ENCODE measurements around the gene ZYX.

Gene ZYX

DNA sequence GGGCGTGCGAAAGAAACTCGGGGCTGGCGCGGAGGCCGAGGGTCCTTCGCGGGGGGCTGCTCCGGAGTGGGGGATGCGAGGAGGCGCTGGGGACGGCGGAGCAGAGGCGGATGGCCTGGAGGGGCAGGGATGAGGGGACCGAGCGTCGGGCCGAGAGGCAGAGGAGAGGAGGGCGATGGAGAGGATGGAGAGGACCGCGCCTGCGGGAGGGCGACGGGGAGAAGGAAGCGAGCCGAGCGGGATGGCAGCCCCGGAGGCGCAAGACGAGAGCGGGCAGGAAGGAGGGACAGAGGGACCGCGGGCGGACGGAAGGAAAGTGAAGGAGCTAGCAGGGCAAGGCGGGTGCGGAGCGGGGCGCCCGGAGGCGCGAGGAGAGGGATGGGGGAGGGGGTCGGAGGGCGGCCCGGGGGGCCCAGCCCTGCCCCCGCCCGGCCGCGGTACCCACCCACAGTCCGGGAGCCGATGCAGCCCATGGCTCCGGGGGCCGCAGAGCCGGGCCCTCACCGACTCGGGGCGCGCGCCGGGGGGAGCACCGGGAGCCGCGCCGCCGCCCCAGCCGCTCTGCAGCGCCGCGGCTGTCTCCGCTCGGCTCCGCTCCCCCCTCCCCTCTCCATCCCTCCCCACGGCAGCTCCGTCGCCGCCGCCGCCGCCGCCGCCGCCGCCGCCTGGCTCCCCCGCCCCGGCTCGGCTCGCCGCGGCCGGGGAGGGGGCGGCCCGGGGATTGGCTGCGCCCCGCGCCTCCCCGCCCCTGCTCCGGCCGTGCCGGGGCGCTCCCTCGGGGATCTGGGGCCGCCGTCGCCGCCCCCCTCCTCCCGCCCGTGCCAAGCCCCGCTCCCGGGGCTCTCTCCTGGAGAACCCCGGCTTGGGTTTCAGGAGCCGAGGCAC, 18.8 kb upstream of the ZYX start, which contains the start of gene FAM131B:
Gene FAM131B, minus strand, starts transcription at position 583 of the 885 bp plus-strand sequence. Its CDS starts 110 bp downstream, at position 473.
- H3K27ac ChIP-seq (ENCODE audit: low read depth, low read length): no peak within 1 kb of the TSS
- peak within 1 kb of the TSS; percentile 85 for H3K4me3 ChIP-seq (ENCODE audit: low read depth, low read length)
- peak within 1 kb of the TSS; percentile 91 for H2AFZ ChIP-seq (ENCODE audit: low read length, unreplicated experiment)
- no peaks in the 10 kb centered on the region for H3K36me3 ChIP-seq (ENCODE audit: insufficient read depth, low read length)
- H3K4me1 ChIP-seq (ENCODE audit: control insufficient read depth, insufficient read depth, low read length, unreplicated experiment): no peaks in the 10 kb centered on the region
- no peaks in the 10 kb centered on the region for H3K79me2 ChIP-seq (ENCODE audit: control insufficient read depth, insufficient read depth, low read length, unreplicated experiment)
- peaks cover 65% of the 10 kb centered on the region for H3K27me3 ChIP-seq (ENCODE audit: insufficient read depth, low read length)

DNA sequence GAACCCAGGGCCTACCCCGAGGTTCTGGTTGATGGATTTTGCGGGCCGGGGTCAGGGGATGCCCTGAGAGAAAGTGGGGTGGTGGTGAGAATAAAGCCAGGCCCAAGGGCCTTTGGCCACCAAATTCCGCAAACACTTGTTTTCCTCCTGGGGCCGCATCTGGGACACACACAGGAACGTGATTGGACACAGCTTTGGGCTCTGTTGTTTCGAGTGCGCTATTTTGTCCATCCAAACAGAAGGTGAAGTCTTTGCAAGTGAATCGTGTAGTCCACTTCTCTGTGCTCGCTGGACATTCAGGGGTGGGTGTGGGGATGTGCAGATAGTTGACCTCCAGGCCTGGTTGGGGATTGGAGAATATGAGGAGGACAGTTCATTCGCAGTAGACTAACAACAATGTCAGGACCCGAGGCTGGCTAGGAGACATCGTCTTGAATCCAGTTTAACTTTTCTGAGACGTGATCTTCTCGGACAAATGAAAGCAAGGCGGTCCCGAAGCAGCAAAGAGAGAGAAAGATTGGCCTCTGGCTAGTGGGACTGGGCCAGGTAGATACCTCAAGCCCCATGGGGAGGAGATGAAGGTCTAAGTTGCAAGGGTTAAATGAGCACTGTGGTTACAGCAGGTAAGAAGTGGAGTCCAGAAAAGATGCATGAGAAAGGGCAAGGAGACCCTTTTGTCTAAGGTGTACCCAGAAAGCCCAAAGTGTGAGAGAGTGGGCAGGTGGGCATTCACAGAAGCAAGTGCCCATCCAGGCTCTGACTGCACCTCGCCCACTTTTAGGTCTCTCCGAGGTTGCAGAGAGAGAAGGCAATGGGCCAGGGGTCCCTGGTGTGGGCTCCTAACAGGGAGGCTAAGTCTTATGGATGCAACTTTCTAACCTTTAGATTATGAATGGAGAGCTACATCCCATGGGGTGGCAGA, 17.9 kb upstream of the ZYX start:
- Histone ChIP-seq H3K4me1 (ENCODE audit: control insufficient read depth, insufficient read depth, low read length, unreplicated experiment) (no peaks in the 10 kb centered on the region), H3K27me3 (ENCODE audit: insufficient read depth, low read length) (peaks cover 65% of the 10 kb centered on the region), H3K36me3 (ENCODE audit: insufficient read depth, low read length) (no peaks in the 10 kb centered on the region), H3K79me2 (ENCODE audit: control insufficient read depth, insufficient read depth, low read length, unreplicated experiment) (no peaks in the 10 kb centered on the region), H3K27ac (ENCODE audit: low read depth, low read length) (no peak overlapping the region), H2AFZ (ENCODE audit: low read length, unreplicated experiment) (no peak overlapping the region), H3K4me3 (ENCODE audit: low read depth, low read length) (peak overlapping the region; percentile 54)

DNA sequence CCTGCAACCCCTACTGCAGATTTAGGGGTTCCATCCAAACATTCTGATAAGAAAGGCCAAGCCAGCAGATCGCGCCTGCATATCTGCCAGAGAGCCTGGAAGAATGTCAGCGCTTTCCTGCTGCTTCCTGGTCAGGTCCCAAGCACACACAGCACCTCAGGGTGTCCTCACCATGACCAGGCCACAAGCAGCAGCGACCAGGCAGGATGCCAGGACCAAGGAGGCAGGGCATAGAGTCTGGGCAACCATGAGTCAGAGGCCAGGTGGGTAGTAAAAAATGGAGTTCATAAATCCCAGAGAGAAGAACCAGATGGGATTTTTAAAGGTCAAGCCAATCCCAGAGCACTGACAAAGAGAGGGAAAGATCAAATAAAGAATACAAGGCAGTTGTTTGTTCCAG, 13.2 kb upstream of the ZYX start:
- peaks cover 9% of the 10 kb centered on the region for H3K4me1 ChIP-seq (ENCODE audit: control insufficient read depth, insufficient read depth, low read length, unreplicated experiment)
- peaks cover 29% of the 10 kb centered on the region for H3K27me3 ChIP-seq (ENCODE audit: insufficient read depth, low read length)
- no peaks in the 10 kb centered on the region for H3K36me3 ChIP-seq (ENCODE audit: insufficient read depth, low read length)
- H3K27ac ChIP-seq (ENCODE audit: low read depth, low read length): no peak overlapping the region
- H2AFZ ChIP-seq (ENCODE audit: low read length, unreplicated experiment): no peak overlapping the region
- no peaks in the 10 kb centered on the region for H3K79me2 ChIP-seq (ENCODE audit: control insufficient read depth, insufficient read depth, low read length, unreplicated experiment)
- H3K4me3 ChIP-seq (ENCODE audit: low read depth, low read length): no peak overlapping the region

DNA sequence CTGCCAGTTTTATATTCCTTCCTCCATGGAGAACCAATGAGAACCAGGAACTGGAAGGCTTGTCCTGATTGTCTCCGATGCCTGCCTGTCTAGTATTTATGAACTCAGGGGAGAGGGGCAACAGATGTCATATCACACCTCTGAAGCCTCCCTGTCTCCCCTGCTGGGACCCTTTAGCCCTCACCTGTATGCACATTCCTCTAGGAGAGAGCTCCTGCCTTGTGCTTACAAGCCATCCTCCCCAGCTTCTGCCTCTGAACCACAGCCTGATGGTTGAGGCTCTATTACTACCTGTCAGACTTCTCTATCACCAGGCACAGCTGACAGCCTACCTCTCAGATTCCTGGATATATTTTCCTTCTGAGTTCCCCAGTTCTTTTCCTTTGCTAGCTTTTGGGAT, 12.8 kb upstream of the ZYX start:
- H3K36me3 ChIP-seq (ENCODE audit: insufficient read depth, low read length): no peaks in the 10 kb centered on the region
- no peak overlapping the region for H3K4me3 ChIP-seq (ENCODE audit: low read depth, low read length)
- peaks cover 9% of the 10 kb centered on the region for H3K4me1 ChIP-seq (ENCODE audit: control insufficient read depth, insufficient read depth, low read length, unreplicated experiment)
- H3K79me2 ChIP-seq (ENCODE audit: control insufficient read depth, insufficient read depth, low read length, unreplicated experiment): no peaks in the 10 kb centered on the region
- peaks cover 25% of the 10 kb centered on the region for H3K27me3 ChIP-seq (ENCODE audit: insufficient read depth, low read length)
- no peak overlapping the region for H3K27ac ChIP-seq (ENCODE audit: low read depth, low read length)
- no peak overlapping the region for H2AFZ ChIP-seq (ENCODE audit: low read length, unreplicated experiment)

DNA sequence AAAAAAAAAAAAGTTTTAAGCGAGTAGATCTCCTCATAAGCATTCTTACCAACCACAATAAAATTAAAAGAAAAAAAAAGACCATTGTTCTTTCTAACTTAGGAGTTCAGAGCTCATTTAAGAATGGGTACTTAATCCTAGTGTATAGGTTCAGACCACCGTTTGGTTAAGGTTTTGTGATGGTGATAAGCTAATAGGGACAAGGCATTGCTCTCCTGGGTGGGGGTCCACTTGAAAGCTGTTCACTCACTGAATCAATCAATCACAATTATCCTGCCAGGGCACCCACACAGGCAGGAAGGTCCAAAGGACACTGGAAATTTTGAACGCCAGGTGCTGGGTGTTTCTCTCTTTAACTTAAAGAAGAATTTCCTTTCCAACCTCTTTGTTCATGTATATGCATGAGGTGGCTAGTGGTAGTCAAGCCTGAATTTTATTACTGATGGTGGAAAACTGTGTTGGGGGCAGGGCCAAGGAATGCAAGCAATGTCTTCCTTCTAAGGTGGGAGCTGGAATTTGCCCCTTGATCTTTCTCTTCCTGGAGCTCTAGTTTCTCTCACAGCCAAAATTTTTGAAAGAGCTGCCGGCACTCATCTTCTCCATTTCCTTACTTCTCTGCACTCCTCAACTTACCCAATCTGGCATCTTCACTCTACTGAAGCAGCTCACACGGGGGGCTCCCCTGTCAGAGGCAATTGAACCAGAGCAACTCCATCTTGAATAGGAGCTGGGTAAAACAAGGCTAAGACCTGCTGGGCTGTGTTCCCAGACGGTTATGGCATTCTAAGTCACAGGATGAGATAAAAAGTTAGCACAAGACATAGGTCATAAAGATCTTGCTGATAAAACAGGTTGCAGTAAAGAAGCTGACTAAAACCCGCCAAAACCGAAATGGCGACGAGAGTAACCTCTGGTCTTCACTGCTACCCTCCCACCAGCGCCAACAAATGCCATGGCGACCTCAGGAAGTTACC, 11.2 kb upstream of the ZYX start:
- H3K27ac ChIP-seq (ENCODE audit: low read depth, low read length): no peak overlapping the region
- no peak overlapping the region for H3K4me3 ChIP-seq (ENCODE audit: low read depth, low read length)
- no peaks in the 10 kb centered on the region for H3K36me3 ChIP-seq (ENCODE audit: insufficient read depth, low read length)
- peaks cover 13% of the 10 kb centered on the region for H3K4me1 ChIP-seq (ENCODE audit: control insufficient read depth, insufficient read depth, low read length, unreplicated experiment)
- no peak overlapping the region for H2AFZ ChIP-seq (ENCODE audit: low read length, unreplicated experiment)
- peaks cover 9% of the 10 kb centered on the region for H3K27me3 ChIP-seq (ENCODE audit: insufficient read depth, low read length)
- H3K79me2 ChIP-seq (ENCODE audit: control insufficient read depth, insufficient read depth, low read length, unreplicated experiment): no peaks in the 10 kb centered on the region

DNA sequence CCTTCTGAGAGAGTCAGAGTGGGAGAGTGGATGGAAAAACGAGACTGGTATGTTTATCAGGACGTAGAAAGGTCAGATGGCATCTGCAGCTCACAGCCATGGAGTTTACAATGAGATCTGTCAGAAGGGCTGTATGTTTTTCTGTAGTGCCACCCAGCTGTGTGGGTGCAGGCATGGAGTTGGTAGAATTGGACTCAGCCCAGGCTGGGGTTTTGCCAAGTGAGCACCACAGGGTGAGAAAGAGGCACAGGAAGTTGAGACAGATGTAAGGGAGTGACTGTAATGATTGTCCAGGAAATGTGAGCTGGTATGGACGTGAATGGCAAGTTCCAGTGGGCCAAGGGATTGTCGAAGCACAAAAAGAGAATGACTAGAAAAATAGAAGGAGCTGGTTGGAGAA, 9.1 kb upstream of the ZYX start:
- no peaks in the 10 kb centered on the region for H3K79me2 ChIP-seq (ENCODE audit: control insufficient read depth, insufficient read depth, low read length, unreplicated experiment)
- no peak overlapping the region for H3K27ac ChIP-seq (ENCODE audit: low read depth, low read length)

DNA sequence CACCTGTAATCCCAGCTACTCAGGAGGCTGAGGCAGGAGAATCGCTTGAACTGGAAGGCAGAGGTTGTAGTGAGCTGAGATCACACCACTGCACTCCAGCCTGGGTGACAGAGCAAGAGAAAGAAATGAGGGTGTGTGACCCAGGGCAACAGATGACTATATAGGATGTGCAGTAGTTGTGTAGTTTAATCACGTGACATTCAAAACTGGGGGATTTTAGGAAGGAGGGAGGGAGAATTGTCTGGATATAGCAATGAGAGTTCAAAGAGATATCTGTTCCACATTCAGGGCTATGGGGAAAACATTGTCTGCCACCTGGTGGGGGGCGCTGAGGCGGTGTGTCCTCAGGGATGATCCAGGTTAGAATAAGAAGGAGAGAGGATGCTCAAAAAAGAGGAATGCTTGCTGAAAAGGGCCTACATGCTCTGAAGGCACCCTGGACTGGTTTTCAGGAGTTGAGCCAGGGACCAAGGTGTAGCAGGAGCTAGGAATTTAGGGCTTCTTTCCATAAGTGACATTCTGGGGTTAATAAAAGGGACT, 7.8 kb upstream of the ZYX start:
- Histone ChIP-seq H3K27me3 (ENCODE audit: insufficient read depth, low read length) (no peaks in the 10 kb centered on the region), H3K4me3 (ENCODE audit: low read depth, low read length) (no peak overlapping the region), H3K79me2 (ENCODE audit: control insufficient read depth, insufficient read depth, low read length, unreplicated experiment) (peaks cover 4% of the 10 kb centered on the region), H3K36me3 (ENCODE audit: insufficient read depth, low read length) (no peaks in the 10 kb centered on the region), H3K27ac (ENCODE audit: low read depth, low read length) (no peak overlapping the region), H3K4me1 (ENCODE audit: control insufficient read depth, insufficient read depth, low read length, unreplicated experiment) (peaks cover 24% of the 10 kb centered on the region), H2AFZ (ENCODE audit: low read length, unreplicated experiment) (no peak overlapping the region)

More for the DNA sequence above, 9.1 kb upstream of the ZYX start:
- Histone ChIP-seq H3K36me3 (ENCODE audit: insufficient read depth, low read length) (no peaks in the 10 kb centered on the region), H3K4me1 (ENCODE audit: control insufficient read depth, insufficient read depth, low read length, unreplicated experiment) (peaks cover 24% of the 10 kb centered on the region), H3K27me3 (ENCODE audit: insufficient read depth, low read length) (peaks cover under 1% of the 10 kb centered on the region; the same call in 1 of the 2 replicates), H3K4me3 (ENCODE audit: low read depth, low read length) (no peak overlapping the region), H2AFZ (ENCODE audit: low read length, unreplicated experiment) (no peak overlapping the region)

DNA sequence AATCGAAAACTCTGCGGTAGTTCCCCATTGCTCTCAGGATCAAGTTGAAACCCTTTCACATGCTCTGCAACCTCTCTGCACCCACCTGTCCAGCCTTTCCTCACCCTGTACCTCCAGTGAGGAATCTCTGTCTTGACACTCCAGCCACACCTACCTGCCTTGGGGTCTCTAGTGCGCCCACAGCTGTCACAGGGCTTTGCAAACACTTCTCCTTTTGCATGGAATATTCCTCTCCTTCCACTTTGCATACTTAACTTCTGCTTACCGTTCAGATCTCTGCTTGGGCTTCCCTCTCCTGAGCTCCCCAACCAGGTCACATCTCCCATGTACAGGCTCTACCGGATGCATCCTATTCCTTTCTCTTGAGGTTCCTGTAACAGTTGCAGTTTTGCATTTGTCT, 6.6 kb upstream of the ZYX start:
- no peaks in the 10 kb centered on the region for H3K27me3 ChIP-seq (ENCODE audit: insufficient read depth, low read length)
- peaks cover 15% of the 10 kb centered on the region for H3K79me2 ChIP-seq (ENCODE audit: control insufficient read depth, insufficient read depth, low read length, unreplicated experiment)
- peaks cover 32% of the 10 kb centered on the region for H3K4me1 ChIP-seq (ENCODE audit: control insufficient read depth, insufficient read depth, low read length, unreplicated experiment)
- H3K27ac ChIP-seq (ENCODE audit: low read depth, low read length): no peak overlapping the region
- H2AFZ ChIP-seq (ENCODE audit: low read length, unreplicated experiment): no peak overlapping the region
- H3K4me3 ChIP-seq (ENCODE audit: low read depth, low read length): no peak overlapping the region
- no peaks in the 10 kb centered on the region for H3K36me3 ChIP-seq (ENCODE audit: insufficient read depth, low read length)

DNA sequence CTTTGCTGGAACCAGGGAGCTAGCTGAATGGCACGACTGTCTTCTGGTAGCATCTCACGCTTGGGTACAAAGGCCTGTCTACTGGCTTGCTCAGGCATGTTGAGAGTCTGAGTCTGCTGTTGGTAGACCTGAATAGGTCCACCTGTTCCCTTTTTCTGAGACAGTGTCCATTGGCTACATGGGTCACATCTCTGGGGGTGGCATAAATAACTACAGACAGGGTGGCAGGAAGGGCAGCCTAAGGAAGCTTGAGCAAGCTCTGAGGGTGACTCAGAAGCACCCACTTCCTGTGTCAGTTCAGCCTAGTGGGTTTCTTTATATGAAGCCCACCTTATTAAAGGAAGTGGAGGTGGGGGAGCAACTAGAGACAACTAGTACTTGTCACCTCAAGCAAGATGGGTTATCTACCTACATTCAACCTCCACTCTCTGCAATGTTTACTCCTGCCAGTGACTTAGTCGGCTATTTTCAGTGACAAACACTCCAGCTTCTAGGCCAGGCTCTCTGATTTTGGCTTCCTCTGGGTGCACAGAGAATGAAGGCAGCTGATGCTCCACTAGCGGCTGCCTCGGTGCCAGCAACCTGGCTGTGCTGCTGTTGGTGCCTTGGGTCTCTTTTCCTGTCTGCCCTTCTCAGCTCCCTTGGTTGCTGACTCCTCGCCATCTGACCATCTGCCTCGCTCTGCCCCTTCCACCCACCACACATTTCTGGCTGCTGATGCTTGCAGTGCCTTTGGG, 5.7 kb upstream of the ZYX start:
- Histone ChIP-seq H3K36me3 (ENCODE audit: insufficient read depth, low read length) (no peaks in the 10 kb centered on the region), H3K4me1 (ENCODE audit: control insufficient read depth, insufficient read depth, low read length, unreplicated experiment) (peaks cover 32% of the 10 kb centered on the region), H3K27me3 (ENCODE audit: insufficient read depth, low read length) (no peaks in the 10 kb centered on the region), H2AFZ (ENCODE audit: low read length, unreplicated experiment) (no peak overlapping the region), H3K4me3 (ENCODE audit: low read depth, low read length) (no peak overlapping the region), H3K79me2 (ENCODE audit: control insufficient read depth, insufficient read depth, low read length, unreplicated experiment) (peaks cover 19% of the 10 kb centered on the region), H3K27ac (ENCODE audit: low read depth, low read length) (no peak overlapping the region; the same call in 1 of the 2 replicates)
